GM12865 (cell line): ENCODE results near the gene CATSPER3.

Source experiments
- DNase-seq: peaks from one replicate; pipeline ENCODE4 v3.0.0; 2010; ENCODE audit warnings: low read depth
- H3K4me3 ChIP-seq: 2 replicates; pipeline ENCODE4 v1.5.1; 2011; ENCODE audit warnings: mild to moderate bottlenecking, low read depth, low read length, control low read depth
- CTCF ChIP-seq: IDR thresholded peaks from 2 replicates; pipeline ENCODE4 v1.5.1; 2011; ENCODE audit warnings: low read length, control low read depth, low read depth, inconsistent platforms; ENCODE audit not compliant: insufficient read depth; ENCODE audit errors: missing control alignments

Gene CATSPER3

GRCh38 chr5:135024956-135025729 is 57.4 kb downstream of the CATSPER3 start:
- no peak for TF ChIP-seq CTCF

DNA sequence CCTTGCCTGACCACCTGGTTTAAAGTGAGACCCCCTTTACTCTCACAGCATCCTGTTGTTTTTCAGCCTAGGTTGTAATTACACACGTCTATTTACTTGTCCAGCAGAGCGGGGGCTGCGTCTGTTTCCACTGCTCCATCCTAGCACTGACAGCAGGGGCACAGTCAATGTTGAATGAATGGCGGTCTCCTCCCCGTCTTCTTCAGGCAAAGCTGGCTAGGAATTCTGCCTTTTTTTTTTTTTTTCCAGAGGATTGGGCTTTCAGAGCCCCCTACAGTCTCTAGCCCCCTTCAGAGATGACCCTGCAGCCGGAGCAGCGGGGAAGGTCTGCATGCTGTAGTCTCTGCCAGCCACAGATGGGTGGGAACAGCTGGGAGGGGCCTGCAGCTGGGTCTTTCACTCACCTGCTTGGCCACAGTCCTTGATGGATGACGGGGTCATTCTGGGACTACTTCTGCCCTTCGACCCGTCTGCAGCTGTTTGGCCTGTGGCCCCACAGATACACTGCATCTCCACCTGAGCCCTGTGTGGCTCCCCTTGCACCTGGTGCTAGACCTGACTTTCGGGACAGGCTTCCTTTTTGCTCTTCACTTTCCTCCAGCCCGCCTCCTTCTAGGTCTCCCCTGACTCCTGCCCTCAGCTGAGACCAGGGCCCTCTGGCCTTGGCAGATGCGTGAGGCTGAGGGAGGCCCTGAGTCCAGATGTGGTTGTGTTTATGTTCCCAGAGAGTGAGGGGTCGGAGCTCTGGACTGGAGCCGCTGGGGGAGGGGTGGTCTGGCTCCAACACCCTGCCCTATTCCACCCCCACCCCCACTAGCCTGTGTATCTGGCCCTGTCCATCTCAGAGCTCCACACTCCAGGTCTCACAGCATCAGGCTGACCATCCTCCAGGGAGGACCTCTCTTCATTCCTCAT is 58.3 kb downstream of the CATSPER3 start:
- DNase-seq, result no peak
- TF ChIP-seq CTCF, result no peak
- H3K4me3 ChIP-seq, result no peak overlapping the region

More at GRCh38 chr5:135024956-135025729, 57.4 kb downstream of the CATSPER3 start:
- DNase-seq, result no peak
- no peak overlapping the region for H3K4me3 ChIP-seq

DNA sequence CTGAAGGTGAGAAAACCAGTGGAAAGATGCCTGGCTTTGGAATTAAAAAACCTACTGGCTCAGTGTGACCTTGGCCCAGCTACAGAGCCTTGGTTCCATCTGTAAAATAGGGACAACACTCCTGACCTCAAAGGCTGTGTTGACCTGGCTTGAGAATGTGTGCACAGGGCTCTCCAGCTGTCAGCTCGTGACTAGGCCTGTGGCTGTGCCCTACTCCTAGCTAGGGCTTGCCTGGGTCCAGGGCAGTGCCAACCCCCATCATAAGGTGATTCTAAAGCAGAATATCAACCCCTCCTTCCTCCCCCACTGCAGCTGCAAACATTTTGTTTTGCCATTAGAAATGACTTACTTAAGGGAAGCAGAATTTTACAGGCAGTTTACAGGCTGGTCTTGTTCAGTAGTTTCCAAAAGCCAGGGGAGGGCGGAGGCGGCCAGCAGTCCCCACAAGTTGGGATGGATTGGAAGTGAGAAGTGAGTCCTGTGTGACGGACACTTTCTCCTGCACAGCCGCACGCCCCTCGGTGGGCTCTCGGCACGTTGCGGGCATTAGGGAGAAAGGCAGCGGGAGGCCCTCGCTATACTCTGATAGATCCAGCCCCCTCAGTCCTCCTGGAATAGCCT is 59.0 kb downstream of the CATSPER3 start:
- H3K4me3 ChIP-seq, result no peak overlapping the region
- DNase-seq, result no peak
- TF ChIP-seq CTCF, result no peak

- TF ChIP-seq CTCF, result no peak
- no peak for DNase-seq
- H3K4me3 ChIP-seq, result no peak overlapping the region
Measured at GRCh38 chr5:135027266-135027696, 59.6 kb downstream of the CATSPER3 start.

DNA sequence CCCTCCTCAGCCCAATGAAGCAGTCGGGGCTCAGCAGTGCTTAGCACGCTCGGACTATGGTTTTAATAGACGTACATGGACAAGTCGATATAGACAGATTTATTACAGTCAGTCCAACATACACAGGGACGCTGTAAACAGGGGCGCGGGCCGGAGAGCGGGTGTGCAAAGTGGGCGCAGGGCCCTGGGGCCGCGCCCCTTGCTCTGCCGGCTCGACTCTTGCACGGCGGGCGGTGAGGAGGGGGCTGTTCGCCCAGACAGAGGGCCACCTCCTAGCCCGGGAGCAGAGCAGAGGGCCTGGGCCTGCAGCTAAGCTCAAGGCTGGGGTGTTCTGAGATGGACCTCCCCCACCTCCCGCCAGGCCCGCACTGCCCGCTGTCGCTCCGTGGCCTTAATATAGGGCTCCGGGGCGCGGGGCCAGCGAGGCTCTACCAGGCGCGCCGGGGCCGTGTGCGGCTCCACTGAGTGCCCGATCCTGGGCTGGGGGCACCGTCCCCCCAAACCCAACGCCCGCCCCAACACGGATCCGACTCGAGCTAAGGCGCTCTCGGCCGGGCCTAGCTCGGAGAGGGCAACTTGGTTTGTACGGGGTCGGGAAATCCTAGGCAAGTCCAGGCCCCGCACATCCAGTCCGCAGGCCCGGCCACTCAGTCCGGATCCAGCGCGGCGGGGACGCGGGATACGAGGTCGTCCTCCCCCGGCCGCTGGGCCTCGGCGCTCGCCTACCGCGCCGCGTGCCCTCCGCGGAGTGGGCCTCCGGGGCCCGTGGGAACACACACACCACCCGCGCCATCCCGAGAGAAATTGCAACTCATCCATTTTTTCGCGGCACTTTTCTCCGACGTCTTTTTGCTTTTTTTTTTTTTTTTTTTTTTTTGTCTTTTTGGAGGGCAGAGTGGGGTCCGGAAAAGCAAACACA is 60.2 kb downstream of the CATSPER3 start:
- DNase-seq, result no peak
- H3K4me3 ChIP-seq, result no peak overlapping the region
- TF ChIP-seq CTCF, result no peak

- no peak overlapping the region for H3K4me3 ChIP-seq
- TF ChIP-seq CTCF, result no peak
- no peak for DNase-seq
Measured at GRCh38 chr5:135028791-135029476, 61.2 kb downstream of the CATSPER3 start.
